Loucy (cell line): ENCODE data around the gene NCOA6.

Experiments
- CTCF ChIP-seq: fragments of 200-600 bp; sonication (generic); conservative IDR thresholded peaks from 2 replicates; pipeline ENCODE4 v1.5.1; 2014; ENCODE audit warnings: mild to moderate bottlenecking, antibody characterized with exemption, low read length
- EZH2phosphoT487 ChIP-seq: fragments of 200-600 bp; IDR thresholded peaks from 2 replicates; pipeline ENCODE4 v1.6.1; 2018; ENCODE audit warnings: antibody characterized with exemption, mild to moderate bottlenecking, moderate library complexity, borderline replicate concordance

GRCh38 chr20:34852298-34852697 lies 26.8 kb upstream of the NCOA6 start:
- no peak for TF ChIP-seq CTCF
- no peak for TF ChIP-seq EZH2phosphoT487
